ENCODE data around the gene CSN1S1. TPM values are rescaled to one million over a fixed set of nuclear protein-coding genes. Genes with fewer than 3 reads are reported as not detected.
"Not testable (repeated sequence)": the region's sequence is repeated elsewhere in the genome, so short reads cannot be mapped to it uniquely, and the experiment has no call there.

CSN1S1 gene
- not detected for polyA plus RNA-seq (2013, experiment 1 of 2; ENCODE audit: insufficient read length)
- not detected for polyA plus RNA-seq (2013, experiment 2 of 2; ENCODE audit: insufficient read length)

GRCh38 chr4:69930768-69931167 is at the start of gene CSN1S1:
Gene CSN1S1 (plus strand): TSS chr4:69931068. CDS start chr4:69932556, 1,488 bp downstream.
- no peak for DNase-seq

- DNase-seq, result peak; percentile 56
Observed at GRCh38 chr4:69881173-69881773, 49.6 kb upstream of the CSN1S1 start.

- no peak for DNase-seq
Observed at GRCh38 chr4:69882150-69882549, 48.7 kb upstream of the CSN1S1 start.

- DNase-seq, result peak; percentile 64
Observed at GRCh38 chr4:69888336-69888735, 42.5 kb upstream of the CSN1S1 start.

- DNase-seq, result no peak
Observed at GRCh38 chr4:69894186-69894585, 36.7 kb upstream of the CSN1S1 start.

- DNase-seq, result no peak
Observed at GRCh38 chr4:69894721-69895120, 36.1 kb upstream of the CSN1S1 start.

GRCh38 chr4:69896530-69897116 is 34.2 kb upstream of the CSN1S1 start:
- peak; percentile 4 for DNase-seq

GRCh38 chr4:69907151-69907550 is 23.7 kb upstream of the CSN1S1 start:
- DNase-seq, result peak; percentile 59

- DNase-seq, result no peak
Observed at GRCh38 chr4:69909195-69909594, 21.7 kb upstream of the CSN1S1 start.

GRCh38 chr4:69910016-69910782 is 20.7 kb upstream of the CSN1S1 start:
- DNase-seq, result peak; percentile 51

GRCh38 chr4:69920874-69921273 is 10.0 kb upstream of the CSN1S1 start:
- no peak for DNase-seq

GRCh38 chr4:69923782-69924410 is 7.0 kb upstream of the CSN1S1 start:
- DNase-seq, result not testable (repeated sequence)

GRCh38 chr4:69934150-69934549 is 3.3 kb downstream of the CSN1S1 start:
- DNase-seq, result no peak

GRCh38 chr4:69936566-69936965 is 5.7 kb downstream of the CSN1S1 start:
- DNase-seq, result peak; percentile 19

- no peak for DNase-seq
Observed at GRCh38 chr4:69951602-69952001, 20.7 kb downstream of the CSN1S1 start.

GRCh38 chr4:69957209-69957608 is 26.3 kb downstream of the CSN1S1 start:
- DNase-seq, result no peak

GRCh38 chr4:69965628-69966027 is 34.8 kb downstream of the CSN1S1 start, which contains the start of gene CSN2:
Gene CSN2 (minus strand): TSS chr4:69965728. CDS start chr4:69960995, 4,733 bp downstream.
- DNase-seq, result no peak

GRCh38 chr4:69970071-69970470 is 39.2 kb downstream of the CSN1S1 start:
- no peak for DNase-seq

- no peak for DNase-seq
Observed at GRCh38 chr4:69974631-69975030, 43.8 kb downstream of the CSN1S1 start.

GRCh38 chr4:69977582-69977981 is 46.7 kb downstream of the CSN1S1 start:
- DNase-seq, result no peak

GRCh38 chr4:69984030-69984443 is 53.2 kb downstream of the CSN1S1 start:
- DNase-seq, result peak; percentile 1

GRCh38 chr4:69986663-69987062 is 55.8 kb downstream of the CSN1S1 start:
- DNase-seq, result no peak

- no peak for DNase-seq
Observed at GRCh38 chr4:69991016-69991415, 60.1 kb downstream of the CSN1S1 start.

Data from fibroblast of skin of back (primary cell).